RWPE2 (cell line): ENCODE measurements around the gene CUBN.
A peak's percentile ranks its signal among the peaks of the same experiment; 100 is the strongest.

Source experiments
- ATAC-seq: fragments of 200-7000 bp; cut with Tn5 transposase; 3 replicates; pipeline ENCODE4 v1.9.1; 2021; ENCODE audit warnings: low read depth
- DNase-seq: peaks from one replicate; pipeline ENCODE4 v3.0.0-alpha.2; 2020; ENCODE audit warnings: low spot score
- H3K27ac ChIP-seq: fragments of 450-650 bp; 2 replicates; pipeline ENCODE4 v1.5.1; 2017; ENCODE audit warnings: mild to moderate bottlenecking; ENCODE audit not compliant: poor library complexity, severe bottlenecking
- H3K27me3 ChIP-seq: fragments of 250-450 bp; sonication (Bioruptor Pico); 2 replicates; pipeline ENCODE4 v1.5.1; 2021; ENCODE audit warnings: mild to moderate bottlenecking, moderate library complexity; ENCODE audit not compliant: insufficient read depth, poor library complexity, severe bottlenecking
- H3K36me3 ChIP-seq: fragments of 250-450 bp; sonication (Bioruptor Pico); 2 replicates; pipeline ENCODE4 v1.5.1; 2020; ENCODE audit warnings: low read depth, mild to moderate bottlenecking, moderate library complexity
- H3K4me1 ChIP-seq: fragments of 250-450 bp; sonication (Bioruptor Pico); 2 replicates; pipeline ENCODE4 v1.5.1; 2021; ENCODE audit warnings: mild to moderate bottlenecking, moderate library complexity; ENCODE audit not compliant: insufficient read depth, poor library complexity, severe bottlenecking
- H3K4me3 ChIP-seq: fragments of 250-450 bp; sonication (Bioruptor Pico); 2 replicates; pipeline ENCODE4 v1.5.1; 2021; ENCODE audit warnings: mild to moderate bottlenecking, moderate library complexity; ENCODE audit not compliant: severe bottlenecking
- H3K9me3 ChIP-seq: fragments of 250-450 bp; sonication (Bioruptor Pico); 2 replicates; pipeline ENCODE4 v1.5.1; 2021; ENCODE audit warnings: mild to moderate bottlenecking, moderate library complexity; ENCODE audit not compliant: severe bottlenecking
- TF ChIP-seq, protein P1 (sequence below): fragments of 450-650 bp; IDR thresholded peaks from one replicate; pipeline ENCODE4 v1.5.1; 2017; ENCODE audit warnings: mild to moderate bottlenecking, moderate library complexity; ENCODE audit not compliant: poor library complexity, severe bottlenecking

Gene CUBN

DNA sequence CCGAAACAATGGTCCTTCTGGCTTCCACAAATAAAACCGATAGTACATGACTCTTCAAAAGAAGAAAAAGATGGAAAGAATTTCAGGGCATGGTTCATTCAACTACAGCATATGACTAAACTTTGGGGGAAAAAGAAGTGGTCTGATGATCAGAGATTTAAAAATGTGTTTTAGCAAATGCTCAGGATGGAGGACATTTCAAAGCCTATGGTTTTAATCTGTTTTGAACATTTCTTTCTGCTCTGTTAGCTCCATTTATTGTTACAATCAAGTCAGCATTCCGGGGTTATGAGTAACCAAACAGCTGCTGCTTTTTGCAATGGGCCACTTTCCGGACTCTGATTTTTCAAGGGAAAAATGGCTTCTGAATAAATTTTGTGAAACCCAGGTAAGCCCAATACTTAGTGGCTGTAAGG lies 142.4 kb downstream of the CUBN start:
- ATAC-seq (0 out of 3 replicates have a peak, but pooled peaks have one; percentile 36), DNase-seq (no peak)
- Histone ChIP-seq H3K4me1 (peaks cover 11% of the 10 kb centered on the region), H3K36me3 (no peaks in the 10 kb centered on the region), H3K27ac (peak overlapping the region; percentile 39), H3K27me3 (no peaks in the 10 kb centered on the region), H3K9me3 (no peaks in the 10 kb centered on the region), H3K4me3 (no peak overlapping the region)
- TF ChIP-seq, protein P1, sequence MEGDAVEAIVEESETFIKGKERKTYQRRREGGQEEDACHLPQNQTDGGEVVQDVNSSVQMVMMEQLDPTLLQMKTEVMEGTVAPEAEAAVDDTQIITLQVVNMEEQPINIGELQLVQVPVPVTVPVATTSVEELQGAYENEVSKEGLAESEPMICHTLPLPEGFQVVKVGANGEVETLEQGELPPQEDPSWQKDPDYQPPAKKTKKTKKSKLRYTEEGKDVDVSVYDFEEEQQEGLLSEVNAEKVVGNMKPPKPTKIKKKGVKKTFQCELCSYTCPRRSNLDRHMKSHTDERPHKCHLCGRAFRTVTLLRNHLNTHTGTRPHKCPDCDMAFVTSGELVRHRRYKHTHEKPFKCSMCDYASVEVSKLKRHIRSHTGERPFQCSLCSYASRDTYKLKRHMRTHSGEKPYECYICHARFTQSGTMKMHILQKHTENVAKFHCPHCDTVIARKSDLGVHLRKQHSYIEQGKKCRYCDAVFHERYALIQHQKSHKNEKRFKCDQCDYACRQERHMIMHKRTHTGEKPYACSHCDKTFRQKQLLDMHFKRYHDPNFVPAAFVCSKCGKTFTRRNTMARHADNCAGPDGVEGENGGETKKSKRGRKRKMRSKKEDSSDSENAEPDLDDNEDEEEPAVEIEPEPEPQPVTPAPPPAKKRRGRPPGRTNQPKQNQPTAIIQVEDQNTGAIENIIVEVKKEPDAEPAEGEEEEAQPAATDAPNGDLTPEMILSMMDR, result no peak

DNA sequence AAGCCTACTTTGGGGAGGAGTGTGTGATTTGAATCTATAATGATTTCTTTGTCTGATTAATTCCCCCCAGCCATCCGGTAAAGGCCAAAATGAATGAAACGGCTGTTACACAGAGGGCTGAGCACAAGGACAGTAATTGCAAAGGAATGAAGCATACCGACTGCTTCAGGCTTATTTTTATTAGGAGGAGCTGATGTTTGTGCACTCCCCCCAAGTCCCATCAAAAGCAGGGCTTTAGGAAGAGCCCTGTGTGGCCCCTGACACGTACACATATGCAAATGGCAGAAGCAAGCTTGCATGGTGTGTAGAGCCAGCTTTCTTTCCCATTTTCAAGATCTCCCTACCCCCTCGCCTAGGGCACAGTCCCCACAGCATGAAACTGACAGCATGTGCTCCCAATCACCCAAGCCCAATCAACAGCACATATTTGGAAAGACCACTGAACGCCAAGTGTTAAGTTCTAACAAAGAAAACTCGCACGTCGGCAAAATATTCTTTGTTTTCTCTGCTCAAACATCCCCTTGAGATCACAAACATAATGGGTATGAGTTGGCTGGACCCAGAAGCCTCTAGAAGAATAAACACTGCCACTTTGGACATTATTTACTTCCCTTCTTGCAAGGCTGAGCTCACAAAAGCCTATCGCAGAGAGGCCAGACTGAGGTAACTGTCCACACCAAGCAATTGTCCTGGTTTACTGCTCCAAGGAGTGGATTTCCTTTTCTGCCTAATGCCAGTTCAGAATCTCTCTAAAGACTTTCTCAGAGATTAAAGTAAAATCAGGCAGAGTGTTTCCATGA lies 143.0 kb downstream of the CUBN start:
- no peak for DNase-seq
- Histone ChIP-seq H3K4me3 (no peak overlapping the region), H3K27ac (peak overlapping the region; percentile 39)

DNA sequence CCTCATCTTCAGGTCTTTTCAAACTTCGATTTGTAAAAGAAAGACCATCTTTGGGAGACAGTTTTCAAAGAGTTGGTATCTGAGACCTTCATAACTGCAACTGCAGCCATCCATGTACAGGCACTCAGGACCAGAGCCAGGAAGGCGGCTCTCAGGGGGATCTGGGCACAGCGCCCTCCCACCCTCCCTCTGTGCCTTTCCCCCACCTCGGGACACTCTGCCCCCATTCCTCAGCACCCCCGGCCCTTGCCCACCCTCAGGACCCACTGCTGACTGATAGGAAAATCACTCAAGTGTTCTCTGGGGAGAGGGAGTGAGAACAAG lies 143.6 kb downstream of the CUBN start:
- Histone ChIP-seq H3K27ac (peak overlapping the region; percentile 39), H3K36me3 (no peaks in the 10 kb centered on the region), H3K27me3 (no peaks in the 10 kb centered on the region), H3K4me3 (no peak overlapping the region), H3K4me1 (peaks cover 11% of the 10 kb centered on the region), H3K9me3 (no peaks in the 10 kb centered on the region)
- DNase-seq, result no peak
- TF ChIP-seq, protein P1, result no peak
- ATAC-seq, result no peak

More for the DNA sequence above, 143.0 kb downstream of the CUBN start:
- Histone ChIP-seq H3K9me3 (no peaks in the 10 kb centered on the region), H3K27me3 (no peaks in the 10 kb centered on the region), H3K4me1 (peaks cover 11% of the 10 kb centered on the region), H3K36me3 (no peaks in the 10 kb centered on the region)
- TF ChIP-seq, protein P1, result no peak
- ATAC-seq, result peak; percentile 68; the same call in 2 of the 3 replicates

DNA sequence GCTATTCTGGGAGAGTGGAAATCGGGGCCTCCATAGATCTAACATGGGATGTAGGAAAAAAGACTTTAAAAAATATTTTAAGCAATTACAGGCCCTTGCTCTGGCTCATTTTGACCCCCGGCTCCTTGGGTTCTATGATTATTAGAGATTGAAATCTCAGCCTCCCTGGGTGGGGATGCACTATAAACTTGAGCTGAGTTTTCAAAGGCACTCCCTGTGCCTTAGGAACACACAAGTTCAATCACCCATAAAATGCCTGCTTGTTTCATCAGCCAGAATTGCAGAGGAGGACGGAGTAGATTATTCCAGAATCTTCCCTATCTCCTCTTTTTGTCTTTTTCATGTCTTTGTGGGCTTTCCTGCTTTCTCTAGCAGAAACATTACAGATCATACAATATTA lies 145.4 kb downstream of the CUBN start:
- TF ChIP-seq, protein P1, result no peak
- H3K9me3 ChIP-seq, result no peaks in the 10 kb centered on the region
- H3K27ac ChIP-seq, result no peak overlapping the region
- ATAC-seq (no peak), DNase-seq (no peak)
- H3K36me3 ChIP-seq, result no peaks in the 10 kb centered on the region
- no peaks in the 10 kb centered on the region for H3K27me3 ChIP-seq
- H3K4me1 ChIP-seq, result peaks cover 11% of the 10 kb centered on the region
- no peak overlapping the region for H3K4me3 ChIP-seq

DNA sequence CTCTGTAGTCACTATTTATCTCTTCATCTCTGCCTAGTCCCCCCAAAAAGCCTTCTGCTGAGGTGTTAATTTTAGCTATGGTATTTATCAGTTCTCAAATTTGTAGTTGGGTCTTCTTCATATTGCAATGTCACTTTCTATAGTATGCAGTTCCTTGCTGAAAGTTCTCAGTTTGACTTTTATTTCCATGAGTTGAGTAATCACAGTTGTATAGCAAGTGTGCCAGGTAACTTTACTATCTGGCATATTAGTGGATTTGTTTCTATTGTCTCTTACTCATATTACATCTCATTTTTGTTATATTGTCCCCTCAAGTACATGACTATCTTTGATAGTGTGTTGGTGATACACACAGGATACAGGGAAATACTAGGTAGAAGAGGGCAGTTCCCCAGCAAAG lies 152.8 kb downstream of the CUBN start:
- Histone ChIP-seq H3K4me1 (no peaks in the 10 kb centered on the region), H3K4me3 (no peak overlapping the region), H3K27me3 (no peaks in the 10 kb centered on the region), H3K36me3 (no peaks in the 10 kb centered on the region), H3K9me3 (no peaks in the 10 kb centered on the region), H3K27ac (no peak overlapping the region)
- ATAC-seq (no peak), DNase-seq (no peak)
- TF ChIP-seq, protein P1, result no peak
